Activated naive CD8-positive, alpha-beta T cell treated with anti-CD3 and anti-CD28 coated beads for 36 hours (primary cell): ENCODE results near the gene MREG. TPM values are rescaled to one million over a fixed set of nuclear protein-coding genes. Genes with fewer than 3 reads are reported as not detected.
"Not testable (repeated sequence)": the region's sequence is repeated elsewhere in the genome, so short reads cannot be mapped to it uniquely, and the experiment has no call there.

Experiments
- DNase-seq: peaks from one replicate; pipeline ENCODE4 v3.0.0; 2021
- H3K27ac Mint-ChIP-seq: one replicate; pipeline ENCODE4 v1.8.0; 2022; ENCODE audit warnings: mild to moderate bottlenecking, moderate library complexity, mixed read lengths
- H3K27me3 Mint-ChIP-seq: one replicate; pipeline ENCODE4 v1.8.0; 2022; ENCODE audit warnings: mild to moderate bottlenecking, mixed read lengths
- H3K36me3 Mint-ChIP-seq: one replicate; pipeline ENCODE4 v1.8.0; 2021; ENCODE audit warnings: mild to moderate bottlenecking, mixed read lengths
- H3K4me1 Mint-ChIP-seq: one replicate; pipeline ENCODE4 v1.8.0; 2021; ENCODE audit warnings: mixed read lengths
- H3K4me3 Mint-ChIP-seq: one replicate; pipeline ENCODE4 v1.8.0; 2022; ENCODE audit warnings: mild to moderate bottlenecking, moderate library complexity, mixed read lengths
- H3K9me3 Mint-ChIP-seq: one replicate; pipeline ENCODE4 v1.8.0; 2022; ENCODE audit warnings: mixed read lengths
- total RNA-seq, 2 experiments: library from RNA; stranded (reverse); gene quantifications; one replicate each; pipeline ENCODE4 v1.2.3, GENCODE V29; 2021

MREG gene
- total RNA-seq, 2 experiments from 2014 or later, result 10.8 to 12.1 TPM

DNA sequence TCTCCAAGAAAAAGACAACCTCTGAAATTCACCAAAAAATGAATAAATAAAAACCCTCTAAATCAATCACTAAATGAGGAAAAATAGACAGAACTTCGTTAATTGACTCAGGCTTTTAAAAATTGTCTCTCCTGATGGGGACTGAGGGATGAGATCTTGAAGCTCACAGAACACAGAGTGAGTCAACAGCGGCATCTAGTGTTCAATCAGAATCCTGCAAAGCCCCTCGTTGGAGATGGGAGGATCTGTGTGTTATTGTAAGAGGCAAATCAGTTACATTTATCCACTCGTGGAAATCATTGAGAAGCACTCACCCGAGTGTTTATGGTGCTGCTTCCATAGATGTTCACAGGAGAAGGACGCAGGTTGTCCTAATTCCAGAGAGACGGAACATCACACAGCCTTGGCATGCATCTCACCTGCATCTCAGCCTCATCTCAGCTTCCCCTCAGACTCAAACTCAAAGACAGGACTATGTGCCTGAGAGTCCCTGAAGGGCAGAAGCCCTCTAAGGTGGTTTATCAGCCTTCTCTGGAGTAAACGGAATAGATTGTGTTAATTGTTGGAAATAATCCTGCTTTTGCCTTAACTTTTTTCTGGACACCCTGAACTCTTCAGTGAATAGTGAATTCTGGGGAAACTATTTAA lies 82.0 kb downstream of the MREG start:
- Mint-ChIP-seq H3K9me3 (no peaks in the 10 kb centered on the region), H3K27ac (no peak overlapping the region), H3K36me3 (no peaks in the 10 kb centered on the region), H3K4me1 (peaks cover 10% of the 10 kb centered on the region), H3K27me3 (peaks cover 4% of the 10 kb centered on the region), H3K4me3 (no peak overlapping the region)
- DNase-seq, result peak; percentile 35

DNA sequence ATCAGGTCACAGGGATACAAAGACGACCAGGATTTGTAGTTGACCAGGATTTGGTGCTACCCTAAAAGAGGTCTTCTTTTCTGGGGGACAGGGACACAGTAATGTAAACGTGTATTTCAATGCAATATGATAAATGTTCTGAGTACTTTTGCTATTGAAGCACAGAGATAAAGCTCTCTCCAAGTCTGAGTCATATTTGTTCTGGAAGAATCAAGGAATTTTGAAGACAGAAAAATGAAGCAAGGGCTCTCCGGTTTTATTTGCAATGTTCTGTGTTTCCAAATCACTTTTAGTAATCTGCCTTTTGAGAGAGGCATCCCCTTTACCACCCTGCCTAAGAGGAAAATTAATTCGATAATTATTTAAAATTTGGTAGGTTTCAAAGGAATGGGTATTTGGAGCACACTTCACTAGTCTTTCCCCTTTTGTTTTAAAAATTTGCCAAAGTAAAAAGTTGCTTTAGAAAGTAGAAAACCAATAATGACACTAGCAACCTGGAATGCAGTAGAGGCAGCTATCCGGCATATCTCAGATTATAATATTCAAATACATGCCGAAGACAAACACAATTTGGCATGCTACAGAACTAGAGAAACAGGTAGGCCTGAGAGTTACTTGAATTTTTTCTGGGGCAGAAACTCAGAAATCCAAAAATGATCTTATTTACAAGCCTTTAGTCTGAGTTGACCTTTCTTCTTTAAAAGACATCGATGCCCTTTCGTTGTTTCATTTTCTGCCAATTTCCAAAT lies 82.7 kb downstream of the MREG start:
- peaks cover 4% of the 10 kb centered on the region for H3K27me3 Mint-ChIP-seq
- no peaks in the 10 kb centered on the region for H3K36me3 Mint-ChIP-seq
- H3K4me1 Mint-ChIP-seq, result peaks cover 10% of the 10 kb centered on the region
- H3K4me3 Mint-ChIP-seq, result no peak overlapping the region
- H3K27ac Mint-ChIP-seq, result no peak overlapping the region
- no peaks in the 10 kb centered on the region for H3K9me3 Mint-ChIP-seq
- DNase-seq, result no peak

DNA sequence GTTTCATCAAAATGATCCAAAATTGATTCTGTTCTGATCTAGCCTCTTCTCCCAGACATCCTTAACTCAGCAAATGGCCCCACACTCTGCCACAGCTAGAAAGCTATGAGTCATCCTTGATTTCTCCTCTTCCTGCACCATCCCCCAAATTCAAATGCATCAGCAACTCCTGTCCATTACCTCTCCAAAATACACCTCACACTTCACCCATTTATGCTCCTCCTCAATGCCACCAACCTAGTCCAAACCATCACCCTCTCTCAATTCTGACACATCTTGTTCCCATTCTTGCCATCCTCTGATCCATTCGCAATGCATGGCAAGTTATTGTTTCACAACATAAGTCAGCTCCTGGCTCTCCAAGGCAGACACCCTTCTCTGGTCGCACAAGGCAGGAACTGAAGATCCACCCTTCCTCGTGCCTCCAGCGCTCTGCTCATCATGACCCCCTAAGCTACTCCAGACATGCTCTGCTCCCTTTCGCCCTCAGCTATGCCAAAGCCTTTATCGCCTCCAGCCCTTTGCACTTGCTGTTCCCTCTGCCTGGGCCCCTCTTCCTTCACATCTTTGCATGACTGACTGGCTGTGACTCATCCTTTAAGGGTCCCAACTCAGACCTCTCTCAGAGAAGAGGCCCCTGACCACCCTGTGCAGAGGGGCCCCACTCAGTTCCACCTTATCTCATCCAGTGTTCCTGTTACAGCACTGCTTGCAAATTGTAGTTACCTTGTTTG lies 83.6 kb downstream of the MREG start:
- no peak for DNase-seq
- peaks cover 4% of the 10 kb centered on the region for H3K27me3 Mint-ChIP-seq
- H3K9me3 Mint-ChIP-seq, result no peaks in the 10 kb centered on the region
- no peaks in the 10 kb centered on the region for H3K36me3 Mint-ChIP-seq
- H3K4me1 Mint-ChIP-seq, result peaks cover 10% of the 10 kb centered on the region
- no peak overlapping the region for H3K4me3 Mint-ChIP-seq
- H3K27ac Mint-ChIP-seq, result no peak overlapping the region

DNA sequence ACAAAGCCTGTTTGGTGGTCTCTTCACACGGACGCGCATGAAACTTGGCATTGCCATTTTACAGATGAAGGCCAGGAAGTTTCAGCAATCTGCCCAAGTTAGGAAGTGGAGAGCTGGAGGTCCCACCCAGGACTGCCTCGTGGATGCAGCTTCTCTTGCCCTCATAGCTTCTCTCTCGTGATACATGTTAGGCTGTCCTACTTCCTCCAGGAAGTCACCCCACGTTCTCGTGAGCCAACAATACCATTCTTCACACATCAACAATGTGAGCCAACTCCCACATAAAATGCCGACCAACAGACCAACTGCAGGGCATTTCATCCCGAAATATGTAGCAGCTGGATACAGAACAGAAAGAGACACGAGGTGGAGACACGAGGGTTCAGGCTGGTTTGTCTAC lies 85.3 kb downstream of the MREG start:
- Mint-ChIP-seq H3K9me3 (no peaks in the 10 kb centered on the region), H3K36me3 (no peaks in the 10 kb centered on the region), H3K4me1 (peaks cover 10% of the 10 kb centered on the region), H3K27ac (no peak overlapping the region), H3K4me3 (no peak overlapping the region), H3K27me3 (peaks cover 4% of the 10 kb centered on the region)
- DNase-seq, result no peak

DNA sequence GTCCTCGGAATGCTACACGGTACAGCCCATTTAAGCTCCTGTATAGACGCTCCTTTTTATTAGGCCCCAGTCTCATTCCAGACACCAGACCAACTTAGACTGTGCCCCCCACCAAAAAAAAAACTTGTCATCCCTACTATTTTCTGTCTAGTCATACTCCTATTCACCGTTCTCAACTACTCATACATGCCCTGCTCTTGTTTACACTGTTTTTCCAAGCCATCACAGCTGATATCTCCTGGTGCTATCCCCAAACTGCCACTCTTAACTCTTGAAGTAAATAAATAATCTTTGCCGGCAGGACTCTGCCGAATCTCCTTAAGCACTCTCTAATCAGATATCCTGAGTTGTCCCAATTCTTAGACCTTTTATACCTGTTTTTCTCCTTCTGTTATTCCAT lies 86.4 kb downstream of the MREG start:
- not testable (repeated sequence) for H3K27me3 Mint-ChIP-seq, H3K36me3 Mint-ChIP-seq, H3K9me3 Mint-ChIP-seq, H3K4me1 Mint-ChIP-seq, H3K27ac Mint-ChIP-seq, H3K4me3 Mint-ChIP-seq, DNase-seq

DNA sequence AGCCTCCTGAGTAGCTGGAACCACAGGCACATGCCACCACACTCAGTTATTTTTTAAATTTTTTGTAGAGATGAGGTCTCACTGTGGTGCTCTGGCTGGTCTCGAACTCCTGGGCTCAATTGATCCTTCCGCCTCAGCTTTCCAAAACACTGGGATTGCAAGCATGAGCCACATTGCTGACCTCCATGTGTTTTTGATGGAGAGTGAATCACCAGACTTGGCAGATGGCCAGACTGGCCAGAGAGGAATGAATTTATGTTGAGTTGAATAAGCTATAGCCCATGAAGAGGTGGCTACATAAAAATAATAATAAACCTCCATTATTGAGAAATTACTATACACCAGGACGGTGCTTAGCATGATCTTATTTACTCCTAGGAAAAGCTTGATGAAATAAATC lies 91.5 kb downstream of the MREG start:
- Mint-ChIP-seq H3K36me3 (no peaks in the 10 kb centered on the region), H3K4me3 (no peak overlapping the region), H3K27me3 (peaks cover 5% of the 10 kb centered on the region), H3K4me1 (no peaks in the 10 kb centered on the region), H3K27ac (no peak overlapping the region), H3K9me3 (no peaks in the 10 kb centered on the region)
- DNase-seq, result no peak

DNA sequence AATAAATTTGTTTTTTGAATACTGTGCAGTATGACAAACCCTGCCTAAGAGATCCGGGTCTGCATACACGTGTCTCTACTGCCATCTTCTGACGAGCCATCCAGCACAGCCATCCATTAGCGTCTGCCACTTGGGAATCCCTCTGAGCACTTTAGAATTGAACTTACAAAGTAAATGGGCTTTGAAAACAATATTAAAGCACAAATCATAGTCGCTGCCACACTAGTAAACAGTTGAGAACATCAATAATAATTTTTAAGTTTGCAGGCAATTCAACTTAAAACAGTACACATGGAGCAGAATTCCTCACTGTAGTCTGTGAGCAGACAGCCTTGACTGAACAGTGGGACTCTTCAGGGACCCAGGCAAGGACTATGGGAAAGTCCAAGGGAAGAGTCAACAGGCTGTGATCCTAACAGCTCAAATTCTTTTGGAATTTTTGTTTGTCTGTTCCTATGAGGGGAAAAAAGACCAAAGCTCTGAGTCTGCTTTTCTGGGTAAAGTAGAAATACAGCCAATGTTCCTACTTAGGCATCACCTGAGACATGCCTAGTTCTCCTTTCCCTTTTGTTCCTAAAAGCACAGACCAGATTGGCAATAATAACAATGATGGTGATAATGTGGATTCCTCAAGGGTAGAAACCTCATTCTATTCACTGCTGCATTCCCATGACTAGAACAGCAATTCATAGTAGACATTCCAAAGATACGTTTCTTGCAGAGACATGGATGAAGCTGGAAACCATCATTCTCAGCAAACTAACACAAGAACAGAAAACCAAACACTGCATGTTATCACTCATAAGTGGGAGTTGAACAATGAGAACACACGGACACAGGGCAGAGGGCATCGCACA lies 92.9 kb downstream of the MREG start:
- Mint-ChIP-seq H3K36me3 (no peaks in the 10 kb centered on the region), H3K27me3 (peaks cover 5% of the 10 kb centered on the region), H3K27ac (no peak overlapping the region), H3K9me3 (no peaks in the 10 kb centered on the region), H3K4me3 (no peak overlapping the region), H3K4me1 (no peaks in the 10 kb centered on the region)
- peak; percentile 47 for DNase-seq

DNA sequence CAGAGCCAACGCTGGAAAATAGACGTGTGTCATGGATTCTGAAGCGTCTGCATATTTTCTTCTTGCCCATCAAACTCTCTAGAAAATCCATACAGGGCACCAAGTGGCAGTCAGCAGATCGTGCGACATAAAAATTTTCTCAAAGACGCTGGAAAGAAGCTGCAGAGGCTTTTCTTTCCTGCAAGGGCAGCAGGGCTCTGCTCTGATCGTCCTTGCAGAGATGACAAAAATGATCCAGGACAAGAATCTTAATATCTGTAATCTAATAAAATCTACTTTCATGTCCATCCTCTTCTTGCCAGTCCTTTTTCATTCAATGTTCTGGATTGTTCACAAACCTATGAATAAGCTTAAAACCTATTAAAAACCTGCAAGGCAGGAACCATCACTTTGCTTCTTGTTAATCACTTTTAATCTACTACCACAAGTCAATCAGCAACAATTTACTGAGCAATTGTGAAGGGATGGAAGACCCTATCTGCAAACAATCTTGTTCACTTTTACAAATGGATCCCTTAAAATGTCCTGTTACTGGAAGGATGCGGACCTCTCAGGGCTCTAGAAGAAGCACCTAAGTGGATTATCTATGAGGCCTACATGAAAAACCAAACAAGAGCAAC lies 93.6 kb downstream of the MREG start:
- DNase-seq, result no peak
- Mint-ChIP-seq H3K4me1 (peaks cover 1% of the 10 kb centered on the region), H3K27ac (no peak overlapping the region), H3K27me3 (peaks cover 10% of the 10 kb centered on the region), H3K4me3 (no peak overlapping the region), H3K9me3 (no peaks in the 10 kb centered on the region), H3K36me3 (no peaks in the 10 kb centered on the region)

DNA sequence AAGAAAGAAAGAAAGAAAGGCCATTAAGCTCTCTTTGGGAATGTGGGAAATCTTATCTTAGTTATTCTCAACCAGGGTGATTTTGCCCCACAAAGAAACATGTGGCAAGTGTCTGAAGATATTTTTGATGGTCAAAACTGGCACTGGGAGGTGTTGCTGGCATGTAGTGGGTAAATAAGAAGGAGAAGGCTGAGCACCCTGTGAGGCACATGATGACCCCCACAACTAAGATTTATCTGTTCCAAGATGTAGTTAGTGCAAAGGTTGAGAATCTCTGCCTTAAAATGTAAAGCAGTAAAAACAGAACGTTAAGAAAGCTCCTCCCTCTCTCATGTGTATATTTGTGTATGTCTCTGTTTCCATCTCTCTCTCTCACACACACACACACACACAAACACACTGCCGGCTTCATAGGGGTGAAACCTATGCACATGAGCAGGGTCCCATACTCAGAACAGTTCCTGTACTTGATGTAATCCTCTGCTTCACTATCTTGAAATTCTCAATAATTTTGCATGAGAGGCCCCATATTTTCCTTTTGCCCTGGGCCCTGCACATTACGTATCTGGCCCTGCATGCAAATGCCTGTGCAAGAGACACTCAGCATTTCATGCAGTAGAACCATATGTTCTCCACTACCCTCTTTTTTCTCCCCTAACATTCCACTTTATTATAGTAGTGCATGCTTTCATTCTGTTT lies 94.3 kb downstream of the MREG start:
- no peak overlapping the region for H3K27ac Mint-ChIP-seq
- peaks cover 1% of the 10 kb centered on the region for H3K4me1 Mint-ChIP-seq
- peaks cover 10% of the 10 kb centered on the region for H3K27me3 Mint-ChIP-seq
- no peaks in the 10 kb centered on the region for H3K9me3 Mint-ChIP-seq
- H3K4me3 Mint-ChIP-seq, result no peak overlapping the region
- H3K36me3 Mint-ChIP-seq, result no peaks in the 10 kb centered on the region
- DNase-seq, result no peak

DNA sequence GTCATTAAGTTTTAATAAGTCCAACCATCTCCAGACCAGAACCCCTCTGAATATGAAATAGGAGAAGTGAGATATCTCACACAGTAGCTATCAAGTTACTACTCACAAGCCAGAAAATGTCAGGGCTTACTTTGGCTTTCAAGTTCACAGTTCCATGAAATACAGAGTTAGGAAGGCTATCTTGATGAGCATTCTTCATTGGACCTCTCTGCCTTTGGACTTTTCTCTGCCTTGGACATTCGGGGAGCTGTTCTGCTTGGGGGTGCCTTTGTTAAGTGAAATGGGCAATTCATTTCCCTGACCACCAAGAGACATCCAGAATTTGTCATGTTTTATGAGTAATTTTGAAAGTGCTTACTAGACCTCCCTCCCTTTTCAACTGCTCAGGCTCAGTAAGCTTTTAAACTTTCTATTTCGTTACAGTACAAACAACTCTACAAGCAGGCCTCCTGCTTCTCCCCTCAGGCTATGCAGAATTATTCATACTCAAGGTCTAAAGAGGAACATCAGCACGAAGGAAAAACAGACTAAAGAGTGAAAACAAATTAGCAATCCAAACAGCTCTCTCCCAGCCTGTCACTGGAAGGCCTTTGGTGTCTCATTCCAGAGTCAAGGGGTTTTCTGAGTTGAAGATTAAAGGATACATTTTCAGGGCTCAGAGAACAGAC lies 95.3 kb downstream of the MREG start:
- Mint-ChIP-seq H3K4me1 (peaks cover 1% of the 10 kb centered on the region), H3K27ac (no peak overlapping the region), H3K4me3 (no peak overlapping the region)

DNA sequence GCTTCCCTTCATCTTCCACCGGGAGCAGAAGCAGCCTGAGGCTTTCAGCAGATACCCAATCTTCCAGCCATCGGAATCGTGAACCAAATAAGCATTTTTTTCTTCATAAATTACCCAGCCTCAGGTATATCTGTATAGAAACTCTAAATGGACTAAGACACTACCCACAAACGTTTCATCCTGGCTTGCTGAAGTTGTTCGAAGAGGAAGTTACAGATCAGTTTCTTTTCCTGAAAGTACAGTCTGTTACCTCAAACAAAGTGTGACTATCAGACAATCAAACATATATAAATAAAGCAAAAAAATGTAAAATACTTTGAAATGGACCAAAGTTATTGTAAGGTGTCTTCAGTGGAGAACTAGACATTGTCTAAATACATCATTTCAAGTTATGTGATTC lies 97.9 kb downstream of the MREG start:
- DNase-seq, result no peak
- no peak overlapping the region for H3K4me3 Mint-ChIP-seq
- no peaks in the 10 kb centered on the region for H3K9me3 Mint-ChIP-seq
- peaks cover 8% of the 10 kb centered on the region for H3K27me3 Mint-ChIP-seq
- H3K36me3 Mint-ChIP-seq, result no peaks in the 10 kb centered on the region
- no peak overlapping the region for H3K27ac Mint-ChIP-seq
- peaks cover 1% of the 10 kb centered on the region for H3K4me1 Mint-ChIP-seq

More for the DNA sequence above, 95.3 kb downstream of the MREG start:
- Mint-ChIP-seq H3K36me3 (no peaks in the 10 kb centered on the region), H3K9me3 (no peaks in the 10 kb centered on the region), H3K27me3 (peaks cover 10% of the 10 kb centered on the region)
- no peak for DNase-seq

DNA sequence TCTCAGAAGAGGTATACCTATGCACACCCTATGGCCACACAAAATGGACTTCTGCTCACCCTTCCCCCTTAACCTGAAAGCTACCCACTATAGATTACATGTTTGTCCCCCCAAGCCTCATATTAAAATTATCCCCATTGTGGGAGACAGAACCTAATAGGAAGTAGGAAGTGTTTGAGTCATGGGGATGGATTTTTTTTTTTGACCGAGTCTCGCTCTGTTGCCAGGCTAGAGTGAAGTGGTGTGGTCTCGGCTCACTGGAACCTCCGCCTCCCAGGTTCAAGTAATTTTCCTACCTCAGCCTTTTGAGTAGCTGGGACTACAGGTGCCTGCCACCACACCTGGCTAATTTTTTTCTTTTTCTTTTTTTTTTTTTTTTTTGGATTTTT lies 98.6 kb downstream of the MREG start:
- H3K27me3 Mint-ChIP-seq, result peaks cover 8% of the 10 kb centered on the region
- DNase-seq, result no peak
- peaks cover 1% of the 10 kb centered on the region for H3K4me1 Mint-ChIP-seq

DNA sequence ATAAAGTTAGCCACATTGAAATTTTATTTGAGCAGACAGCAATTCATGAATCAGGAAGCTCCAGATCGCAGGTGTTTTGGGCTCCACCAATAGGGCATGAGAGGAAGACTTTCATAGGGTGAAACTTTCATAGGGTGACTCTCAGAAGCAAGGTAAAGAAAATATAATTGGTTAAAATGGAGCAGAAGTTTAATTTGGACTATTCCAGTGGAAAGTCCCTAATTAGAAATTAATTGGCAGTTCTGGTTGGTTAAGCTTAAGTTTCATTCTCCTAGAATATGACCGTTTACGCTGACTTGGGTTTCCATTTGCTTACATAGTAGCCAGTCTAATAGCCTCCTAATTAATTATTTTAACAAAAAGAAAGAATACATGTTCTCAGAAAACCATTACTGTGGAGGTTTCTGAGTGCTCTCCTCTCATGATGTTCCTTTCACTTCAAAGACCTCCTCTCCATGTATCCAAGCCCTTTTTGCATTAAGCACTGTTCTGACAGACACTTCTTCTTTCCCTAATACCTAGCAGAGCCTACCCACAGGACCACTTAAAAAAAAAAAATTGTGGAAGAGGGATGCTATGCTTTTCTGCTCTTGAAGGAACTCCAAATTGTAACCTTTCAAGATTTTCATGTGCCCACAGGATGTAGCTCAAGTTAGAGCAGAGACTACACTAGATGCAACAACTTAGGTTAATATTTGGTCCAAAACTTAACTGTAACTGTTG lies 99.1 kb downstream of the MREG start:
- H3K4me3 Mint-ChIP-seq, result no peak overlapping the region

More for the DNA sequence above, 98.6 kb downstream of the MREG start:
- no peaks in the 10 kb centered on the region for H3K9me3 Mint-ChIP-seq
- no peaks in the 10 kb centered on the region for H3K36me3 Mint-ChIP-seq
- H3K27ac Mint-ChIP-seq, result no peak overlapping the region
- no peak overlapping the region for H3K4me3 Mint-ChIP-seq

More for the DNA sequence above, 99.1 kb downstream of the MREG start:
- no peaks in the 10 kb centered on the region for H3K36me3 Mint-ChIP-seq
- H3K4me1 Mint-ChIP-seq, result peaks cover 1% of the 10 kb centered on the region
- H3K27ac Mint-ChIP-seq, result no peak overlapping the region
- H3K9me3 Mint-ChIP-seq, result no peaks in the 10 kb centered on the region
- peaks cover 8% of the 10 kb centered on the region for H3K27me3 Mint-ChIP-seq
- DNase-seq, result no peak
